ENCODE data around the gene C1QTNF4.

DNA sequence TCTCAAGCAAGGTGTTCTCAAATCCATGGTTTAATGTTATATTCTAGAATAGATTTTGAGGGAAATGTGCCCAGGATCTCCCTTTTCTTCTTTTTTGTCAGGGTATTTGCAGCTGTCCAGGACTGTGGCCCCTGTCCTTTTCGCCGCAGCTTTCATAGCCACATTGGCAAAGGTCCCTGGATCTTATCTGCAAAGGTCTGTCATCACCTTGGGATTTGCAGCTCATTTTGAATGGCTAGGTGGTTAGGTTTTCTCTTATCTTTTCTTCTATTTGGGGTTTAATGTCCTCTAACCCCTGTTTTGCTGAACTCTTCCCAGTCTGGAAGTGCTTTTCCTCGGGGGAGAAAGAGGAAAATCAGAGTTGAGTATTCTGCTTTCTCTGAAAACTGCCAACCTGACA, 11.7 kb upstream of the C1QTNF4 start:
- TF ChIP-seq, protein P1, sequence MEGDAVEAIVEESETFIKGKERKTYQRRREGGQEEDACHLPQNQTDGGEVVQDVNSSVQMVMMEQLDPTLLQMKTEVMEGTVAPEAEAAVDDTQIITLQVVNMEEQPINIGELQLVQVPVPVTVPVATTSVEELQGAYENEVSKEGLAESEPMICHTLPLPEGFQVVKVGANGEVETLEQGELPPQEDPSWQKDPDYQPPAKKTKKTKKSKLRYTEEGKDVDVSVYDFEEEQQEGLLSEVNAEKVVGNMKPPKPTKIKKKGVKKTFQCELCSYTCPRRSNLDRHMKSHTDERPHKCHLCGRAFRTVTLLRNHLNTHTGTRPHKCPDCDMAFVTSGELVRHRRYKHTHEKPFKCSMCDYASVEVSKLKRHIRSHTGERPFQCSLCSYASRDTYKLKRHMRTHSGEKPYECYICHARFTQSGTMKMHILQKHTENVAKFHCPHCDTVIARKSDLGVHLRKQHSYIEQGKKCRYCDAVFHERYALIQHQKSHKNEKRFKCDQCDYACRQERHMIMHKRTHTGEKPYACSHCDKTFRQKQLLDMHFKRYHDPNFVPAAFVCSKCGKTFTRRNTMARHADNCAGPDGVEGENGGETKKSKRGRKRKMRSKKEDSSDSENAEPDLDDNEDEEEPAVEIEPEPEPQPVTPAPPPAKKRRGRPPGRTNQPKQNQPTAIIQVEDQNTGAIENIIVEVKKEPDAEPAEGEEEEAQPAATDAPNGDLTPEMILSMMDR (IDR thresholded peaks at IDR 0.05; ENCODE audit: insufficient read depth, low read length), result no peak
- TF ChIP-seq POLR2AphosphoS5 (IDR thresholded peaks at IDR 0.05; ENCODE audit: low read depth), result no peak
